ENCODE data around the gene PPFIBP2.

GRCh38 chr11:7486098-7486780 is 27.6 kb upstream of the PPFIBP2 start:
- TF ChIP-seq CTCF (IDR thresholded peaks at IDR 0.05) (no peak), REST (IDR thresholded peaks at IDR 0.05; ENCODE audit: insufficient read depth in 1 of 2, low read depth in 2 of 2, low read length in 1 of 2) (no peak), POLR2AphosphoS5 (IDR thresholded peaks at IDR 0.05; ENCODE audit: low read depth, low read length) (no peak), SIN3A (IDR thresholded peaks at IDR 0.05; ENCODE audit: borderline replicate concordance, insufficient read depth, low read depth, low read length) (no peak), TCF7L2 (IDR thresholded peaks at IDR 0.05; ENCODE audit: low read depth, low read length) (no peak)
